Measurements from ENCODE around the gene SUPT6H. TPM values are rescaled to one million over a fixed set of nuclear protein-coding genes. Genes with fewer than 3 reads are reported as not detected.

Gene SUPT6H
- polyA plus RNA-seq, 1 of the 3 experiments (the other 2 are of a cell fraction) = 26.9 TPM

GRCh38 chr17:28744972-28745785 lies 83.2 kb downstream of the SUPT6H start:
- peak; percentile 58 for DNase-seq
- TF ChIP-seq TAF1 (IDR thresholded peaks at IDR 0.05; ENCODE audit: borderline replicate concordance, low read depth, low read length) (peak; percentile 19; the same call in 1 of the 2 replicates), MAX (IDR thresholded peaks at IDR 0.05; ENCODE audit: low read depth) (no peak), CHD2 (IDR thresholded peaks at IDR 0.05; ENCODE audit: low read length, partially characterized antibody) (peak; percentile 2), MXI1 (IDR thresholded peaks at IDR 0.05; ENCODE audit: low read depth, low read length) (peak; percentile 29; the same call in 1 of the 2 replicates), SIN3A (IDR thresholded peaks at IDR 0.05; ENCODE audit: borderline replicate concordance, low read depth, low read length) (0 out of 2 replicates have a peak, but pooled peaks have one; percentile 12)
- CTCF ChIA-PET = interaction anchor here (0.8 to 20.4 kb wide), 6 partner anchors 17 to 173 kb away, joined by 3 to 612 read pairs (median 3); partner anchors contain the start of genes NEK8, RPL23A and TLCD1
- peak overlapping the region; percentile 99 for H3K4me2 ChIP-seq
- peaks cover 23 to 46% of the 10 kb centered on the region in 2 experiments; a peak in 3 of 4 replicates for H3K4me1 ChIP-seq (ENCODE audit: control insufficient read depth in 1 of 2, insufficient read depth in 2 of 2, low read depth in 1 of 2, low read length in 1 of 2)
- H3K36me3 ChIP-seq (replicated peaks in 1 of 2; ENCODE audit: control insufficient read depth in 1 of 2, insufficient read depth in 2 of 2, low read length in 1 of 2) = peaks cover 9 to 30% of the 10 kb centered on the region in 2 experiments
- POLR2A ChIA-PET = interaction anchor here (6.5 to 6.6 kb wide), 2 partner anchors 17 to 25 kb away, joined by 45 to 90 read pairs; partner anchors contain the start of genes NEK8, RPL23A and TLCD1
- H3F3A ChIP-seq (replicated peaks; ENCODE audit: insufficient read depth) = peaks cover 27% of the 10 kb centered on the region
- no peaks in the 10 kb centered on the region for H3K9me3 ChIP-seq
- no peak overlapping the region for H2AFZ ChIP-seq (ENCODE audit: low read depth)
- peak overlapping the region; percentile 83 to 95 for H3K4me3 ChIP-seq (ENCODE audit: low read depth in 2 of 2, low read length in 1 of 2)
- WGBS (ENCODE audit: low lambda C conversion rate) = 2% methylated on average over 30 of the region's 31 CpGs
- H3K9me2 ChIP-seq = no peaks in the 10 kb centered on the region
- H3K27me3 ChIP-seq (ENCODE audit: insufficient read depth) = no peaks in the 10 kb centered on the region
- H3K9ac ChIP-seq = peak overlapping the region; percentile 91
- peak overlapping the region; percentile 97 to 98 for H3K27ac ChIP-seq (ENCODE audit: low read depth in 2 of 2, low read length in 1 of 2)
- peaks cover 53% of the 10 kb centered on the region for H4K20me1 ChIP-seq (ENCODE audit: insufficient read depth)
- peaks cover 47% of the 10 kb centered on the region for H3K79me2 ChIP-seq (ENCODE audit: insufficient read depth)

- peak overlapping the region; percentile 83 to 95 for H3K4me3 ChIP-seq (ENCODE audit: low read depth in 2 of 2, low read length in 1 of 2)
- H3K9ac ChIP-seq = peak overlapping the region; percentile 91
- H3F3A ChIP-seq (replicated peaks; ENCODE audit: insufficient read depth) = peaks cover 34% of the 10 kb centered on the region
- POLR2A ChIA-PET = interaction anchor here (6.5 to 6.6 kb wide), 2 partner anchors 18 to 25 kb away, joined by 45 to 90 read pairs; partner anchors contain the start of genes NEK8, RPL23A and TLCD1
- H2AFZ ChIP-seq (ENCODE audit: low read depth) = no peak overlapping the region
- H3K4me2 ChIP-seq = peak overlapping the region; percentile 99
- H3K36me3 ChIP-seq (replicated peaks in 1 of 2; ENCODE audit: control insufficient read depth in 1 of 2, insufficient read depth in 2 of 2, low read length in 1 of 2) = peaks cover 16 to 38% of the 10 kb centered on the region in 2 experiments
- TF ChIP-seq MXI1 (IDR thresholded peaks at IDR 0.05; ENCODE audit: low read depth, low read length) (no peak), TEAD4 (IDR thresholded peaks at IDR 0.05; ENCODE audit: borderline replicate concordance, insufficient read depth) (no peak)
- peak overlapping the region; percentile 97 to 98 for H3K27ac ChIP-seq (ENCODE audit: low read depth in 2 of 2, low read length in 1 of 2)
- H3K79me2 ChIP-seq (ENCODE audit: insufficient read depth) = peaks cover 55% of the 10 kb centered on the region
- 52% methylated on average over 3 of the region's 4 CpGs for WGBS (ENCODE audit: low lambda C conversion rate)
- H4K20me1 ChIP-seq (ENCODE audit: insufficient read depth) = peaks cover 60% of the 10 kb centered on the region
- no peaks in the 10 kb centered on the region for H3K9me3 ChIP-seq
- DNase-seq = no peak
- H3K27me3 ChIP-seq (ENCODE audit: insufficient read depth) = no peaks in the 10 kb centered on the region
- peaks cover 28 to 49% of the 10 kb centered on the region in 2 experiments; a peak in 3 of 4 replicates for H3K4me1 ChIP-seq (ENCODE audit: control insufficient read depth in 1 of 2, insufficient read depth in 2 of 2, low read depth in 1 of 2, low read length in 1 of 2)
- CTCF ChIA-PET = interaction anchor here (0.8 to 20.4 kb wide), 7 partner anchors 16 to 366 kb away, joined by 3 to 612 read pairs (median 3); partner anchors contain the start of genes NEK8, RPL23A and TLCD1
- H3K9me2 ChIP-seq = no peaks in the 10 kb centered on the region
These were observed 83.9 kb downstream of the SUPT6H start for GRCh38 chr17:28745786-28746411.
